Measurements from ENCODE around the gene HEPH. TPM values are rescaled to one million over a fixed set of nuclear protein-coding genes. Genes with fewer than 3 reads are reported as not detected.

Gene HEPH
- total and polyA plus RNA-seq, 9 of the 15 experiments (the other 6 are each of a cell fraction or from before 2014, with no cell fraction given), result 22.4 to 67.6 (median 42.9) TPM

GRCh38 chrX:66163849-66164411 lies at the start of gene HEPH (continued):
- TF ChIP-seq C11orf30 (IDR thresholded peaks at IDR 0.05; ENCODE audit: low read depth) (no peak), CEBPB (tag; IDR thresholded peaks at IDR 0.05) (no peak), BRF2 (IDR thresholded peaks at IDR 0.05; ENCODE audit: borderline replicate concordance, insufficient read depth, insufficient read length) (no peak), E2F4 (CRISPR knock-in tag; IDR thresholded peaks at IDR 0.05; ENCODE audit: low read depth) (no peak), GATA2 (CRISPR knock-in tag; IDR thresholded peaks at IDR 0.05) (no peak), ARID3A (IDR thresholded peaks at IDR 0.05; ENCODE audit: borderline replicate concordance, low read depth, low read length) (peak; percentile 75), GATAD2A (IDR thresholded peaks at IDR 0.05) (0 out of 2 replicates have a peak, but pooled peaks have one; percentile 51), ARID1B (IDR thresholded peaks at IDR 0.05) (peak; percentile 52), ZNF444 (CRISPR knock-in tag; IDR thresholded peaks at IDR 0.05) (no peak), OTX1 (CRISPR knock-in tag; IDR thresholded peaks at IDR 0.05) (no peak), PHF21A (IDR thresholded peaks at IDR 0.05; ENCODE audit: borderline replicate concordance, low read depth) (no peak), NCOA1 (IDR thresholded peaks at IDR 0.05; ENCODE audit: low read depth) (0 out of 2 replicates have a peak, but pooled peaks have one; percentile 29), PYGO2 (tag; IDR thresholded peaks at IDR 0.05) (no peak), NCOA2 (IDR thresholded peaks at IDR 0.05; ENCODE audit: partially characterized antibody in 2 of 2) (no peak), ETV1 (tag; conservative IDR thresholded peaks at IDR 0.05; ENCODE audit: low read depth) (peak; percentile 79), NRF1 (conservative IDR thresholded peaks at IDR 0.05 in 1 of 2, IDR thresholded peaks at IDR 0.05 in 1 of 2) (no peak), ZNF274 (IDR thresholded peaks at IDR 0.05; ENCODE audit: borderline replicate concordance, low read depth, low read length) (no peak), FOXJ3 (CRISPR knock-in tag; IDR thresholded peaks at IDR 0.05) (no peak), RBM17 (IDR thresholded peaks at IDR 0.05; ENCODE audit: borderline replicate concordance, low read depth, low read length) (no peak), ARNT (IDR thresholded peaks at IDR 0.05) (0 out of 4 replicates have a peak, but pooled peaks of 1 of the 2 experiments have one; percentile 62), ZNF311 (CRISPR knock-in tag; IDR thresholded peaks at IDR 0.05) (no peak), GATAD2B (IDR thresholded peaks at IDR 0.05; ENCODE audit: borderline replicate concordance) (no peak), ZNF785 (CRISPR knock-in tag; IDR thresholded peaks at IDR 0.05) (no peak), JUND (IDR thresholded peaks at IDR 0.05; ENCODE audit: borderline replicate concordance, low read depth, low read length) (peak; percentile 54; the same call in 1 of the 2 replicates), JUND (tag; IDR thresholded peaks at IDR 0.05; ENCODE audit: borderline replicate concordance, low read depth, low read length) (no peak)
